Activated naive CD4-positive, alpha-beta T cell treated with anti-CD3 and anti-CD28 coated beads, Interleukin-2, amount 50 U/mL, for 16 hours (primary cell): ENCODE data around the gene PSMA3.
A peak's percentile ranks its signal among the peaks of the same experiment; 100 is the strongest.
"Not testable (repeated sequence)": the region's sequence is repeated elsewhere in the genome, so short reads cannot be mapped to it uniquely, and the experiment has no call there.

ENCODE experiments used
- DNase-seq: peaks from one replicate; pipeline ENCODE4 v3.0.0-alpha.2; 2020

Gene PSMA3

GRCh38 chr14:58244556-58245387, at the start of gene PSMA3:
Gene PSMA3 (plus strand): TSS chr14:58244843. CDS start chr14:58244921, 78 bp downstream.
- peak; percentile 98 for DNase-seq

GRCh38 chr14:58196198-58196597, 48.4 kb upstream of the PSMA3 start:
- DNase-seq: no peak

GRCh38 chr14:58198086-58198485, 46.6 kb upstream of the PSMA3 start:
- no peak for DNase-seq

GRCh38 chr14:58199726-58200479, 44.7 kb upstream of the PSMA3 start, which contains the start of gene ACTR10:
Gene ACTR10 (plus strand): TSS chr14:58200149. CDS start chr14:58200218, 69 bp downstream.
- DNase-seq: peak; percentile 89

GRCh38 chr14:58200480-58200841, 44.2 kb upstream of the PSMA3 start:
- DNase-seq: no peak

GRCh38 chr14:58200846-58201245, 43.8 kb upstream of the PSMA3 start:
- no peak for DNase-seq

GRCh38 chr14:58213176-58213575, 31.5 kb upstream of the PSMA3 start:
- no peak for DNase-seq

GRCh38 chr14:58215191-58215914, 29.3 kb upstream of the PSMA3 start:
- DNase-seq: no peak

GRCh38 chr14:58216544-58216943, 28.1 kb upstream of the PSMA3 start:
- DNase-seq: no peak

GRCh38 chr14:58227096-58227819, 17.4 kb upstream of the PSMA3 start:
- no peak for DNase-seq

GRCh38 chr14:58238252-58239243, 6.1 kb upstream of the PSMA3 start:
- no peak for DNase-seq

- peak; percentile 76 for DNase-seq
These were observed 5.1 kb upstream of the PSMA3 start for GRCh38 chr14:58239244-58240195.

- DNase-seq: no peak
These were observed 670 bp upstream of the PSMA3 start for GRCh38 chr14:58243790-58244555.

- DNase-seq: no peak
These were observed 919 bp downstream of the PSMA3 start for GRCh38 chr14:58245562-58245961.

GRCh38 chr14:58249611-58250010, 5.0 kb downstream of the PSMA3 start:
- DNase-seq: no peak

GRCh38 chr14:58258156-58258555, 13.5 kb downstream of the PSMA3 start:
- no peak for DNase-seq

GRCh38 chr14:58262005-58262404, 17.4 kb downstream of the PSMA3 start:
- not testable (repeated sequence) for DNase-seq

GRCh38 chr14:58265401-58265800, 20.8 kb downstream of the PSMA3 start:
- no peak for DNase-seq

- no peak for DNase-seq
These were observed 26.0 kb downstream of the PSMA3 start for GRCh38 chr14:58270628-58271027.
